ENCODE results near the gene UMAD1. TPM values are rescaled to one million over a fixed set of nuclear protein-coding genes. Genes with fewer than 3 reads are reported as not detected.
"Not testable (repeated sequence)": the region's sequence is repeated elsewhere in the genome, so short reads cannot be mapped to it uniquely, and the experiment has no call there.

The UMAD1 gene
- total RNA-seq, 1 donor from 2014 or later = 10.0 TPM

GRCh38 chr7:7802531-7802930 lies 162.0 kb downstream of the UMAD1 start:
- H3K27ac Mint-ChIP-seq = no peak overlapping the region
- no peak for TF ChIP-seq CTCF (IDR thresholded peaks at IDR 0.05; ENCODE audit: unreplicated experiment)
- no peak for DNase-seq (ENCODE audit: low spot score in 2 of 2, unreplicated experiment in 2 of 2)

GRCh38 chr7:7803715-7804178 lies 163.2 kb downstream of the UMAD1 start:
- Mint-ChIP-seq H3K27ac (no peak overlapping the region), H3K9me3 (no peaks in the 10 kb centered on the region), H3K4me3 (no peak overlapping the region), H3K27me3 (ENCODE audit: low read depth) (no peaks in the 10 kb centered on the region), H3K4me1 (peaks cover 11% of the 10 kb centered on the region), H3K36me3 (no peaks in the 10 kb centered on the region)
- no peak for DNase-seq (ENCODE audit: low spot score in 2 of 2, unreplicated experiment in 2 of 2)
- no peak for TF ChIP-seq CTCF (IDR thresholded peaks at IDR 0.05; ENCODE audit: unreplicated experiment)

More at GRCh38 chr7:7802531-7802930, 162.0 kb downstream of the UMAD1 start:
- Mint-ChIP-seq H3K9me3 (peaks cover under 1% of the 10 kb centered on the region), H3K36me3 (peaks cover 1% of the 10 kb centered on the region), H3K4me3 (no peak overlapping the region), H3K4me1 (peaks cover 11% of the 10 kb centered on the region), H3K27me3 (ENCODE audit: low read depth) (no peaks in the 10 kb centered on the region)

GRCh38 chr7:7804822-7805221 lies 164.3 kb downstream of the UMAD1 start:
- not testable (repeated sequence) for DNase-seq (ENCODE audit: low spot score in 2 of 2, unreplicated experiment in 2 of 2); H3K9me3 Mint-ChIP-seq; H3K4me3 Mint-ChIP-seq; H3K4me1 Mint-ChIP-seq; H3K36me3 Mint-ChIP-seq; H3K27ac Mint-ChIP-seq; H3K27me3 Mint-ChIP-seq (ENCODE audit: low read depth)

GRCh38 chr7:7805511-7806153 lies 165.1 kb downstream of the UMAD1 start:
- DNase-seq (ENCODE audit: low spot score in 2 of 2, unreplicated experiment in 2 of 2) = no peak
- H3K4me3 Mint-ChIP-seq = no peak overlapping the region
- peaks cover 9% of the 10 kb centered on the region for H3K4me1 Mint-ChIP-seq
- H3K36me3 Mint-ChIP-seq = no peaks in the 10 kb centered on the region
- no peaks in the 10 kb centered on the region for H3K9me3 Mint-ChIP-seq
- no peak overlapping the region for H3K27ac Mint-ChIP-seq
- no peak for TF ChIP-seq CTCF (IDR thresholded peaks at IDR 0.05; ENCODE audit: unreplicated experiment)
- H3K27me3 Mint-ChIP-seq (ENCODE audit: low read depth) = no peaks in the 10 kb centered on the region

- no peaks in the 10 kb centered on the region for H3K9me3 Mint-ChIP-seq
- no peaks in the 10 kb centered on the region for H3K27me3 Mint-ChIP-seq (ENCODE audit: low read depth)
- no peak for TF ChIP-seq CTCF (IDR thresholded peaks at IDR 0.05; ENCODE audit: unreplicated experiment)
- H3K4me3 Mint-ChIP-seq = no peak overlapping the region
- H3K4me1 Mint-ChIP-seq = peaks cover 9% of the 10 kb centered on the region
- H3K27ac Mint-ChIP-seq = no peak overlapping the region
- DNase-seq (ENCODE audit: low spot score in 2 of 2, unreplicated experiment in 2 of 2) = no peak
- no peaks in the 10 kb centered on the region for H3K36me3 Mint-ChIP-seq
Observed at GRCh38 chr7:7808156-7808555, 167.6 kb downstream of the UMAD1 start.

- DNase-seq (ENCODE audit: low spot score in 2 of 2, unreplicated experiment in 2 of 2) = no peak
- no peaks in the 10 kb centered on the region for H3K27me3 Mint-ChIP-seq (ENCODE audit: low read depth)
- H3K9me3 Mint-ChIP-seq = no peaks in the 10 kb centered on the region
- H3K36me3 Mint-ChIP-seq = no peaks in the 10 kb centered on the region
- no peak overlapping the region for H3K4me3 Mint-ChIP-seq
- H3K4me1 Mint-ChIP-seq = peaks cover 4% of the 10 kb centered on the region
- TF ChIP-seq CTCF (IDR thresholded peaks at IDR 0.05; ENCODE audit: unreplicated experiment) = no peak
- no peak overlapping the region for H3K27ac Mint-ChIP-seq
Observed at GRCh38 chr7:7808626-7809025, 168.1 kb downstream of the UMAD1 start.
